OCI-LY7 (cell line): ENCODE results near the gene SLC12A4. TPM values are rescaled to one million over a fixed set of nuclear protein-coding genes. Genes with fewer than 3 reads are reported as not detected.
A peak's percentile ranks its signal among the peaks of the same experiment; 100 is the strongest.
"Not testable (repeated sequence)": the region's sequence is repeated elsewhere in the genome, so short reads cannot be mapped to it uniquely, and the experiment has no call there.

Experiments
- BruUV-seq: library from RNA; stranded (reverse); fragments of 400-500 nt; replicated peaks from 2 replicates; lab custom pipeline; 2021; lab: Mats Ljungman, UMichigan
- CTCF ChIA-PET: fragments of 300-600 bp; sonication (Branson Sonifier 250); formaldehyde crosslinking; loops from one replicate; lab custom pipeline; 2022; ENCODE audit warnings: antibody characterized with exemption; ENCODE audit not compliant: unreplicated experiment; lab: Charles Lee
- POLR2A ChIA-PET: fragments of 300-600 bp; sonication (Branson Sonifier 250); formaldehyde crosslinking; loops from one replicate; lab custom pipeline; 2022; ENCODE audit warnings: antibody characterized with exemption; lab: Charles Lee
- DNase-seq: peaks from one replicate; pipeline ENCODE4 v3.0.0-alpha.2; 2015; ENCODE audit warnings: low spot score
- H2AFZ ChIP-seq: fragments of 200-600 bp; sonication (generic), shearing (Covaris generic); 2 replicates; pipeline ENCODE4 v1.6.1; 2014; ENCODE audit warnings: mild to moderate bottlenecking, antibody characterized with exemption, low read length, moderate library complexity
- H3K27ac ChIP-seq: fragments of 200-600 bp; sonication (generic); 2 replicates; pipeline ENCODE4 v1.5.1; 2014; ENCODE audit warnings: mixed run types, low read depth, mild to moderate bottlenecking, moderate library complexity, low read length, inconsistent platforms; ENCODE audit not compliant: poor library complexity, severe bottlenecking
- H3K36me3 ChIP-seq: fragments of 200-600 bp; sonication (generic); 2 replicates; pipeline ENCODE4 v1.6.1; 2014; ENCODE audit warnings: mild to moderate bottlenecking, antibody characterized with exemption, low read length, moderate library complexity, mixed read lengths; ENCODE audit not compliant: insufficient read depth
- H3K4me1 ChIP-seq: fragments of 200-600 bp; sonication (generic); 2 replicates; pipeline ENCODE4 v1.5.1; 2014; ENCODE audit warnings: mild to moderate bottlenecking, low read length; ENCODE audit not compliant: insufficient read depth, poor library complexity, severe bottlenecking
- H3K4me2 ChIP-seq: fragments of 200-600 bp; sonication (generic); 2 replicates; pipeline ENCODE4 v1.6.1; 2014; ENCODE audit warnings: mild to moderate bottlenecking, low read length
- H3K4me3 ChIP-seq: fragments of 200-600 bp; sonication (generic); 2 replicates; pipeline ENCODE4 v1.5.1; 2014; ENCODE audit warnings: mild to moderate bottlenecking, low read depth, low read length; ENCODE audit not compliant: poor library complexity, severe bottlenecking
- H3K79me2 ChIP-seq: fragments of 200-600 bp; sonication (generic); 2 replicates; pipeline ENCODE4 v1.6.1; 2016; ENCODE audit warnings: low read depth, mild to moderate bottlenecking, low read length, moderate library complexity, mixed read lengths; ENCODE audit not compliant: insufficient read depth
- H3K9me2 ChIP-seq: fragments of 200-600 bp; sonication (generic); 2 replicates; pipeline ENCODE4 v1.6.1; 2016; ENCODE audit warnings: mild to moderate bottlenecking, low read length, mixed read lengths; ENCODE audit not compliant: insufficient read depth
- H3K9me3 ChIP-seq: fragments of 200-600 bp; sonication (generic); 2 replicates; pipeline ENCODE4 v1.6.1; 2014; ENCODE audit warnings: mild to moderate bottlenecking, mixed run types, low read length, mixed read lengths
- H4K20me1 ChIP-seq: fragments of 200-600 bp; sonication (generic); 2 replicates; pipeline ENCODE4 v1.6.1; 2014; ENCODE audit warnings: mild to moderate bottlenecking, antibody characterized with exemption, low read length, moderate library complexity, mixed read lengths; ENCODE audit not compliant: insufficient read depth
- EZH2phosphoT487 ChIP-seq: fragments of 200-600 bp; sonication (generic); IDR thresholded peaks from 2 replicates; pipeline ENCODE4 v1.6.1; 2018; ENCODE audit warnings: low read depth, borderline replicate concordance, mild to moderate bottlenecking, mixed run types, antibody characterized with exemption, low read length, moderate library complexity, mixed read lengths
- intact Hi-C: fragments of 100-400 bp; cut with micrococcal nuclease; formaldehyde crosslinking; loops from one replicate; pipeline ENCODE4 v1.10.0; 2022; ENCODE audit not compliant: unreplicated experiment
- total RNA-seq, 2 experiments: library from RNA; depleted of rRNA in 1 of 2; stranded (reverse); fragments of >200 nt in 1 of 2; shearing (Covaris generic) in 1 of 2; gene quantifications; 2 replicates each; pipeline ENCODE4 v1.2.3, GENCODE V29; 2014 to 2022
- TF ChIP-seq, protein P1 (sequence below): fragments of 200-600 bp; sonication (generic); conservative IDR thresholded peaks from 2 replicates; pipeline ENCODE4 v1.5.1; 2014; ENCODE audit warnings: mild to moderate bottlenecking, antibody characterized with exemption, low read length, moderate library complexity, mixed read lengths

SLC12A4 gene
- total RNA-seq, 2 experiments from 2014 or later = 8.3 to 16.7 TPM

GRCh38 chr16:68000450-68000849 lies 32.0 kb upstream of the SLC12A4 start:
- POLR2A ChIA-PET = interaction anchor here (1.4 to 3.9 kb wide), 3 partner anchors 8 to 22 kb away, joined by 4 to 21 read pairs (median 6); partner anchors contain the start of genes DDX28 and DUS2
- Histone ChIP-seq H3K9me2 (no peaks in the 10 kb centered on the region), H3K79me2 (no peaks in the 10 kb centered on the region), H3K4me3 (peak overlapping the region; percentile 14), H4K20me1 (no peaks in the 10 kb centered on the region), H3K27ac (peak overlapping the region; percentile 34), H3K9me3 (no peaks in the 10 kb centered on the region), H3K4me2 (peak overlapping the region; percentile 63), H3K36me3 (no peaks in the 10 kb centered on the region), H2AFZ (peak overlapping the region; percentile 84), H3K4me1 (peaks cover 20% of the 10 kb centered on the region)
- CTCF ChIA-PET = no interaction called here
- TF ChIP-seq EZH2phosphoT487 = no peak
- TF ChIP-seq, protein P1, sequence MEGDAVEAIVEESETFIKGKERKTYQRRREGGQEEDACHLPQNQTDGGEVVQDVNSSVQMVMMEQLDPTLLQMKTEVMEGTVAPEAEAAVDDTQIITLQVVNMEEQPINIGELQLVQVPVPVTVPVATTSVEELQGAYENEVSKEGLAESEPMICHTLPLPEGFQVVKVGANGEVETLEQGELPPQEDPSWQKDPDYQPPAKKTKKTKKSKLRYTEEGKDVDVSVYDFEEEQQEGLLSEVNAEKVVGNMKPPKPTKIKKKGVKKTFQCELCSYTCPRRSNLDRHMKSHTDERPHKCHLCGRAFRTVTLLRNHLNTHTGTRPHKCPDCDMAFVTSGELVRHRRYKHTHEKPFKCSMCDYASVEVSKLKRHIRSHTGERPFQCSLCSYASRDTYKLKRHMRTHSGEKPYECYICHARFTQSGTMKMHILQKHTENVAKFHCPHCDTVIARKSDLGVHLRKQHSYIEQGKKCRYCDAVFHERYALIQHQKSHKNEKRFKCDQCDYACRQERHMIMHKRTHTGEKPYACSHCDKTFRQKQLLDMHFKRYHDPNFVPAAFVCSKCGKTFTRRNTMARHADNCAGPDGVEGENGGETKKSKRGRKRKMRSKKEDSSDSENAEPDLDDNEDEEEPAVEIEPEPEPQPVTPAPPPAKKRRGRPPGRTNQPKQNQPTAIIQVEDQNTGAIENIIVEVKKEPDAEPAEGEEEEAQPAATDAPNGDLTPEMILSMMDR = no peak
- intact Hi-C loops = no loop called here
- no TSS peak for BruUV-seq
- DNase-seq = no peak

DNA sequence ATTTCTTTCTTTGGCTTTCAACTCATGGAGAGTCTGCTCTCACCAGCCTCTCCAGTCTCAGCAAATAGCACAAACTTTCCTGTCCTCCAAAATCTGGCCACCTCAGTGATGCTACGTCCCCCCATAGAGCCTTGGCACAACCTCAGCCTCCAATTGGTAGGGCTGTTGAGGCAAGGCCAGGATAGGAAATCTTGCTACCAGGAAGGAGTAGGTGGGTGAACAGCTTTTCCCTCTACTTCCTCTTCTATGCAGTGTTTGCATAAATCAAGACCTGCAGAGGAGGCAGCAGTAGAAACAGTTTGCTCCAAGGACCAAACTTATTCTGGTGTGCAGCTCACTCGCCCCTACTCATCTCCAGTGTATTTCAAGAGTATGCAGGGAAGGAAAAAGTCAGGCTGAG lies 31.5 kb upstream of the SLC12A4 start:
- intact Hi-C loops = no loop called here
- TF ChIP-seq, protein P1 = no peak
- no peak for TF ChIP-seq EZH2phosphoT487
- DNase-seq = peak; percentile 76
- no peaks in the 10 kb centered on the region for H3K79me2 ChIP-seq
- ChIA-PET POLR2A (interaction anchor here (0.6 to 3.9 kb wide), 4 partner anchors 8 to 446 kb away, joined by 3 to 21 read pairs (median 5); partner anchors contain the start of genes DDX28 and DUS2), CTCF (no interaction called here)
- H2AFZ ChIP-seq = peak overlapping the region; percentile 84
- H3K4me2 ChIP-seq = peak overlapping the region; percentile 63
- no peaks in the 10 kb centered on the region for H3K9me2 ChIP-seq
- no peaks in the 10 kb centered on the region for H3K9me3 ChIP-seq
- no peaks in the 10 kb centered on the region for H4K20me1 ChIP-seq
- peak overlapping the region; percentile 34 for H3K27ac ChIP-seq
- BruUV-seq = no TSS peak
- peak overlapping the region; percentile 14 for H3K4me3 ChIP-seq
- H3K36me3 ChIP-seq = no peaks in the 10 kb centered on the region
- H3K4me1 ChIP-seq = peaks cover 20% of the 10 kb centered on the region

- BruUV-seq, H3K9me2 ChIP-seq, H3K79me2 ChIP-seq, intact Hi-C loops, H4K20me1 ChIP-seq, H3K9me3 ChIP-seq, H3K36me3 ChIP-seq: not testable (repeated sequence)
- DNase-seq = peak; percentile 40
- ChIA-PET CTCF (interaction anchor here (0.6 kb wide), 2 partner anchors 33 to 253 kb away, joined by 4 to 6 read pairs; no protein-coding TSS in a partner anchor), POLR2A (interaction anchor here (0.6 to 3.9 kb wide), 6 partner anchors 12 to 481 kb away, joined by 3 to 21 read pairs (median 4); partner anchors contain the start of genes DDX28 and DUS2)
- Histone ChIP-seq H2AFZ (peak within 1 kb of the TSS; percentile 84), H3K4me2 (peak within 1 kb of the TSS; percentile 63), H3K4me1 (peaks cover 20% of the 10 kb centered on the region), H3K4me3 (peak within 1 kb of the TSS; percentile 14), H3K27ac (peak within 1 kb of the TSS; percentile 34)
These were observed 30.6 kb upstream of the SLC12A4 start, which contains the start of gene DPEP2 for GRCh38 chr16:67998779-67999688. DPEP2 (minus strand) TSS chr16:67999484; CDS start chr16:67993212, 6,272 bp downstream.

DNA sequence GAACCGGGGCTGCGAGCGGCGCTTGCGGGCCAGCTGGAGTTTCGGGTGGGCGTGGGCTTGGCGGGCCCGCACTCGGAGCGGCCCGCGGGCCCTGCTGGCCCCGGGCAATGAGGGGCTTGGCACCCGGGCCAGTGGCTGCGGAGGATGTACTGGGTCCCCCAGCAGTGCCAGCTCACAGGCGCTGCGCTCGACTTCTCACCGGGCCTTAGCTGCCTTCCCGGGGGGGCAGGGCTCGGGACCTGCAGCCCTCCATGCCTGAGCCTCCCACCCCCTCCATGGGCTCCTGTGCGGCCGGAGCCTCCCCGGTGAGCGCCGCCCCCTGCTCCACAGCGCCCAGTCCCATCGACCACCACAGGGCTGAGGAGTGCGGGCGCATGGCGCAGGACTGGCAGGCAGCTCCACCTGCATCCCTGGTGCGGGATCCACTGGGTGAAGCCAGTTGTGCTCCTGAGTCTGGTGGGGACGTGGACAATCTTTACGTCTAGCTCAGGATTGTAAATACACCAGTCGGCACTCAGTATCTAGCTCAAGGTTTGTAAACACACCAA lies 29.9 kb upstream of the SLC12A4 start:
- intact Hi-C loops, H3K36me3 ChIP-seq, H3K4me2 ChIP-seq, H3K9me2 ChIP-seq, H3K79me2 ChIP-seq, H2AFZ ChIP-seq, H4K20me1 ChIP-seq, H3K4me3 ChIP-seq, H3K27ac ChIP-seq, DNase-seq, BruUV-seq, H3K9me3 ChIP-seq: not testable (repeated sequence)
- POLR2A ChIA-PET = interaction anchor here (0.6 to 3.9 kb wide), 7 partner anchors 11 to 480 kb away, joined by 3 to 21 read pairs (median 4); partner anchors contain the start of genes DDX28 and DUS2
- H3K4me1 ChIP-seq = peaks cover 27% of the 10 kb centered on the region
- CTCF ChIA-PET = interaction anchor here (0.6 to 1.0 kb wide), 3 partner anchors 32 to 253 kb away, joined by 3 to 6 read pairs (median 4); no protein-coding TSS in a partner anchor
